Measurements from ENCODE around the gene HPSE2.

DNA sequence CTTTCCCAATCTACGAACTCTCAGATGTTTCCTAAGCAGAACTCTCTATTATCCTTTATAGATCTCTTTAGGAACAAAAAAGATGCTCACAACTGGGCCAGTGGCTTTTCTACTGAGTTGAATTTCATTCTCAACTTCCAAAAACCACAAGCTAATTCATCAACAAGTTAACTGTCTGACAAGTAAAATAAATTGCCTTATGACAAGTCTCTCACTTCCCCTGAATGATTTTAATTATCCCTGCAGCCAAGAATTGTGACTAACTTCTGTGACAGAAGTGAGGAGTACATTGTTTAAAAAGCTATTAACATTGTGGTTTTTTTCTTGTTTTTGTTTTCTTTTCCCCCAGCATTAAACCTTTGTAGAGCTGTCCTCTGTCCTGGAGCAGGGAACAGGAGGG, 343.1 kb downstream of the HPSE2 start:
- TF ChIP-seq GATA3 (IDR thresholded peaks at IDR 0.05; ENCODE audit: low read depth, low read length) (no peak), GATA2 (IDR thresholded peaks at IDR 0.05; ENCODE audit: low read depth, low read length) (no peak)

Measured in SH-SY5Y (cell line).